Endometrial microvascular endothelial cells (primary cell): ENCODE results near the gene FAM151A. TPM values are rescaled to one million over a fixed set of nuclear protein-coding genes. Genes with fewer than 3 reads are reported as not detected.

ENCODE experiments used
- in situ Hi-C: cut with HindIII; loops from 2 replicates; pipeline ENCODE4 v1.10.0; 2017; ENCODE audit warnings: low sequenced_read_pairs, low pct_unique_long_range_greater_than_20kb; ENCODE audit errors: inconsistent ontology term
- total RNA-seq: library from RNA; depleted of rRNA; stranded (reverse); fragments of >200 nt; gene quantifications from one replicate; pipeline ENCODE4 v1.2.3, GENCODE V29; 2015; ENCODE audit errors: inconsistent ontology term

Gene FAM151A
- total RNA-seq, 1 donor from 2014 or later = not detected

DNA sequence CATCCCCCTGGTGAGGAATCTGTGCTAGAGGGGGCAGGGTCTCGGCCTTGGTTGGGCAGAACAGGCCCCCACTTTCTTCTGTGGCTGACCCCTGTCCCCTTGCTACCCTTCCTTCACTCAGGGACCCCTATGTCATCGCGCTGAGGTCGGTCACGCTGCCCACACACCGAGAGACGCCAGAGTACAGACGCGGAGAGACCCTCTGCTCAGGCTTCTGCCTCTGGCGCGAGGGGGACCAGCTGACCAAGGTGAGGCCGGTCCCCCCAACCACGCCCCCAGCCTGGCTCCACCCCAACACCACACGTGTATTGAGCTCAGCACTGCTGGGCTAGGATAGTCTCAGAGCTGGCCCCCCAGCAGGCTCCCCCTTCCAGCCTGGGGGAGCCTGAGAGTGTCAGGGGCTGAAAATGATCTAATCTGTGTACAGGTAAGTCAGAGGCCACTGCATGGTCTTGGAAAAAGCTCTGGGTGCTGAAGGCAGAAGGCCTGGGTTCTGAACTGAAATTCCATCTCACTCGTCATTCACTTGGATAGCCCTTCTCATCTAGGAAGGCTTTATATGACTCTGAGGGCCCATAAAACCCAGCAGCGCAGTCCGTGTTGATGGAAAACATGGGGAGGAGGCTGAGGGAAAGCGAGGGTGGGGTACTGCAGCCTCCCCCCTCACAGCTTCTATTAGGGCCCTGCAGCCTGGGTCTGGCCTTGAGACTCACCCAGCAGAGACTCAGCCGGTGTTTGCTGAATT, 15.3 kb downstream of the FAM151A start:
- in situ Hi-C loops = no loop called here

DNA sequence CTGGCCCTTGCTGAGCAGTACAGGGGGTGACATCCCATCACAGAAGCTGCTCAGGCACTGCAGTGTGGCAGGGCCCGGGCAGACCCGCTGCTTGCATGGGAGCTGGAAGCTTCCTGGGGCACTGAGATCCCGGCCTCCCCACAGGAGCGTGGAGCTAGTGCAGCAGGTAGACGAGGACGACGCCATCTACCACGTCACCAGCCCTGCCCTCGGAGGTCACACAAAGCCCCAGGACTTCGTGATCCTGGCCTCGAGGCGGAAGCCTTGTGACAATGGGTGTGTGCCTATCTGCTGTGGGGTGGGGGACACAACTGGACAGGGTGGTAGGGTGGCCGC, 16.4 kb downstream of the FAM151A start:
- in situ Hi-C loops = no loop called here

DNA sequence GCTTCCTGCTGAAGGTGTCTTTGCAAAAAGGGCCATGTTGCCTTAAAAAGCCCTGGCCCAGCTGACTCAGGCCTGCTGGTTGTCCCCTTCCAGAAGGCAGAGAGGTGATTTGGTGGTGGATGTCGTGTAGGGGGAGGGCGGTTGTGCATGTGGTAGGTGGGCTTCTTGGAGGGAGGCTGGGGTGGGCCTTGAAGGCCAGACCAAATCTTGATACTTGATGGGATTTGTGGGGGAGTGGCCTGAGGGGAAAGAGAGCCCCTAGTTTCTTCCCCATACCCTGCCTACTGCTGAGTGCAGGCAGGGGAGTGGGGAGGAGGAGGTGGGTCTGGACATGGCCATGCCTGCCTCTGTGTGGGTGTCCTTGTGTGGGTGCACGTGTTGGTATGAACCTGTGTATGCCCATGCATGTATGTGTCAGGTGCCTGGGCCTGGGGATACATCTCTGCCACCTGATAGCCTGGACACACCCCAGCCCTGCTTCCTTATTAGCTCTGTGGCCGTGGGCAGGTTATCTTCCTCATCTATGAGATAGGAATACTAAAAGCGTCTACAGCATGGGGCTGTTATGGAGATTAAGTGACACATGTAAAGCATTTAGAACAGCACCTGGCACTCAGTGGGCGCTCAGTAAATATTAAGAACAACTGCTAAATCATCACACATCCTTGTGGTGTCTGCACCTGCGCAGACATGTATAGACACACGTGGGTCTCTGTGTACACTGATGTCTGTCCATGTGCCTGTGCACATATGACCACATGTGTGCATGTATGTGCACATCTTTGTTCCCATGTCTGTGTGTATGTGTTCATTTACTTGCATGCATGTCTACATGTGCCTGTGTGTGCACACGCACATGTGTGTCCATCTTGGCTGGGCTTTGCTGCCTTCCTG, 17.0 kb downstream of the FAM151A start:
- in situ Hi-C loops = no loop called here

DNA sequence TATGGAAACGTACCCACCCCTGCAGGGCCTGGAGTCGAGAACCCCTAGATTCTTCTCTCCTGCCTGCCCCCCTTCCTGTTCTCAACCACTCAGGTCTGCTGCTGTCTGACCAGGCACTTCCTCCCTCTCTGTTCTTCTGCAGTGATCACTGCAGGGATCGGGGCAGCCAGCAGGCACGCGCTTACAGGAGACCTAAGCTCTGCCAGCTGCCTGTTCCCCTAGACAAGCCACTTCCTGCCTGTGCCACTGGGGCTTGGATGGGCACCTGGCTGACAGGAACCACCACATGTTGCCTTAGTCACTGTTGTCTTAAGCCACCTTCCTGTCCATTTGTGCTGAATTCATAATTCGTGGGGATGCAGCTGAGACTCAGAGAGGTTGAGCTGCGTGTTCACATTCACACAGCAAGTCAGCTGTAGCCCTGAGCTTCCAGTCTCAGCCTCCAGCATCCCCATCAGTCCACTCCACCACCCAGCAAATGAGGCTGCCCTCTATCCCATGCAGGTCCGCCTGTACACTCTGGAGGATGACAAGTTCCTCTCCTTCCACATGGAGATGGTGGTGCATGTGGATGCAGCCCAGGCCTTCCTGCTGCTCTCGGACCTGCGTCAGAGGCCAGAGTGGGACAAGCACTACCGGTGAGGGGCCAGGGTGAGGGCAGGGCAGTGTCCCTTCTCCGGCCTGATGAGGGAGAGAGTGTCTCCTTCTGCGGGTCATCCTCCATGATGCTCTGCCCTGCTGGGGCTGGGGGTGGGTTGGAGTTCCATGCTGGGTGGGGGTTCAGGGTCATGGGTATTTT, 18.6 kb downstream of the FAM151A start:
- in situ Hi-C loops = no loop called here

DNA sequence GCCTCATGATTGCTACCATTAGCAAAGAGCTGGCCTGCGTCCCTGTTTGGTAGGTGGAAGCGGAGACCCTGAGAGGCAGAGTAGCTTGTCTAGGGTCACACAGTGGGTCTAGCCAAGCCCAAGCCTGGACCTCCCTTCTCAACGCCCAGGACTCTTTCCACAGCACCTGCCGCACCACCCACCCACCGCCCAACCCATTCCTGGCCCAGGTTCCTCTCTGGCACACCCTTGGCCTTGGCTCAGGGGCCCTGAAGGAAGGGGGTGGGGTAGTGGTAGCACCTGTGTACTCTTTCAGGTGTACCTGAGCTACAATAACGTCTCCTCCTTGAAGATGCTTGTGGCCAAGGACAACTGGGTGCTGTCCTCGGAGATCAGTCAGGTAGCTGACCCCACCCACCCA, 19.3 kb downstream of the FAM151A start:
- in situ Hi-C loops = no loop called here

DNA sequence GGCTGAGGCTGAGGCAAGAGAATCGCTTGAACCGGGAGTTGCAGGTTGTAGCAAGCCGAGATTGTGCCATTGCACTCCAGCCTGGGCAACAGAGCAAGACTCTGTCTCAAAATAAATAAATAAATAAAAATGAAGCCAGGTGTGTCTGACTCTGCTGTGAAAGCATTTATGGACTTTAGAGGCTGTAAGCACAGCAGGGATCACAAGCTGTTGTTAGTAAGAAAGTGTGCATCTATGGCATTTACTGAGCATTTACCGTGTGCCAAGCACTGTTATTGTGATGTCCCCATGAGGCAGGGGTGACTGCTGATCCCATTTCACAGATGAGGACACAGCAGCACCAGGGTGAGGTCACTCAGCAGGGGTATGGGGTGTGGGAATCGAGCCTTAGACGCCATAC, 20.1 kb downstream of the FAM151A start:
- in situ Hi-C loops = no loop called here

DNA sequence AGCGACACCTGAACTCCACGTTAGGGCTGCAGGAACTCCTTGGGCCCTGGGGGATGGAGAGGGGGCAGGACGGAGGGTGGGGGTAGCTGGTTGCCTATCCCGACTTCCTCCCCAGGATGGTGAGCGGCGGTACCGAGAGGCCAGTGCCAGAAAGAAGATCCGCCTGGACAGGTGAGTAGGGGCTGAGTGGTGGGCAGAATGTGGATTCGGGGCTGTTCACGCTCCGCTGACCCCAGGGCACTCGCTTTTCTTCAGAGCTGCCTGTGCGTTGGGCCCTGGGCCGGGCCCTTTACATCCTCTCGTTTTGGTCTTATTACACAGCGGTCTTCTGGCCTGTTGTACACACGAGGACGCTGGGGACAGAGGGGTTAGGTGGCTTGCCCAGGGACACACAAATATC, 20.8 kb downstream of the FAM151A start:
- in situ Hi-C loops = no loop called here

DNA sequence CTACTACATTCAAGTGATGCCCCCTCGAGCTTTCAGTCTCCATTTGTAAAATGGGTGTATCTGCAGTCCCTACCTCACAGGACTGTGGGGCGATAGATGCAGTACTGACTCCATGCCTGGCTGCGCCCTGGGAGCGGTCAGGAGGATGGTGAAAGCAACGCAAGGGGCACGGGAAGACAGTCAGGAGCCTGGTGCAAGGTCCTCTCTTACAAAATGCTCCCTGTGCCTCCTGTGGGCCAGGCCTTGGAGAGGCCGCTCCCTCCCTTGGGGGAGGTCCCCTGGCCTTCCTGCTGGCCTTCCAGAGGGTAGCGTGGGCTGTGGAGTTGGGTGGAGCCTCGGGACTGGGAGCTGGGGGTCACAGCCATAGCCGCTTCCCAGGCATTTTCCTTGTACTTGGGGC, 21.6 kb downstream of the FAM151A start:
- in situ Hi-C loops = no loop called here

DNA sequence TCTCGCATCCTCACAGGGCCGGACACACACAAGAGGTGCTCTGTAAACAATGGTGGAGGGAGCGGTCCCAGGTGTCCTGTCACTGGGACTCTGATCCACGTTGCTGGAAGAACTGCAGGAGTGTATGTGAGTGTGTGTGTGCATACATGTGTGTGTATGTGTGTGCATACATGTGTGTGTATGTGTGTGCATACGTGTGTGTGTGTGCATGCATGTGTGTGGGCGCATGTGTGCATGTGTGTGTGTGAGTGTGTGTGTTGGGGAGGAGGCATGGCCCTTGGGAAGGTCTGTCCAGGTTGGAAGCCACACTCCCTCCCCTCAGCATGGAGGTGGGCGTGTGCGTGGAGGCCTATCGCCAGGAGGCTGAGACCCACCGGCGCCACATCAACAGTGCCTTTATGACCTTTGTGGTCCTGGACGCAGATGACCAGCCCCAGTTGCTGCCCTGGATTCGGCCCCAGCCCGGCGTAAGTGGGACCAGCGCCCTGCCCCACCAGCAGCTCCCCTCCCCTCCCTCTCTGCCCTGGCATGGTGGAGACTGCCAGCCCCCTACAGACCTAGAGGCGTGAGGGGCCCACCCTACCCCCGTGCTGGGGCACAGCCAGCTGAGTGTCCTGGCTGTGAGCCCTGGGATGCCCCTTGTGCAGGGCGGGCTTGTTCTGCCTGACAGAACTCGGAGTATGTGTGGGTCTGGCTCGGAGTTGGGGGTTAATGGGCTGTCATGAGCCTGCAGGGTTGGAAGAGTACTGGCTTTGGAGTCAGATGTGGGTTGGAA, 22.2 kb downstream of the FAM151A start:
- in situ Hi-C loops = no loop called here

DNA sequence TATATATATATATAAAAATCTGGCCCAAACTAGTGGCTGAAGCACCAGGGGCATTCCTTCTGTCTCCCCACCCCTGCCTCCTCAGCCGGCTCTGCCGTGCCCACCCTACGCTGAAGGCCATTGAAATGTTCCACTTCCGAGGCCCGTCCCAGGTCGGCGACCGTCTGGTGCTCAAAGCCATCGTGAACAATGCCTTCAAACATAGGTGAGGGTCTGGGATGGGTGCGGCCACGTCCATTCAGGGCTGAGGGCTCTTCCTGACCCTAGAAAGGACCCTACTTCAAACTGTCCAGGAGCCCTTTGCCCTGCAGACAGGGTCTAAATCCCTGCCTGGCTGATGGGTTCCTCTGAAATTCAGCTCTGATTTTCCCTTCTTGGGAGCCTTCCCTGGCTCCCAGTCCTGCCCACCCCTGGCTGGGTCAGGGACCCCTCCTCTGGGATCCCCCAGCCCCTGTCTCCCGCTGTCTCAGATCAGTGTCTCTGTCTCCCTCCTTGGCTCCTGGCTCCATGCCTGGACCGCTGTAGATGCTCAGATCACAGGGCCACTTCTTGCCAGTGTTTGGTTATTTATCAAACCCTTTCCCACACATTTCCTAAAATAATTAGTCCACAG, 24.0 kb downstream of the FAM151A start:
- in situ Hi-C loops = no loop called here

DNA sequence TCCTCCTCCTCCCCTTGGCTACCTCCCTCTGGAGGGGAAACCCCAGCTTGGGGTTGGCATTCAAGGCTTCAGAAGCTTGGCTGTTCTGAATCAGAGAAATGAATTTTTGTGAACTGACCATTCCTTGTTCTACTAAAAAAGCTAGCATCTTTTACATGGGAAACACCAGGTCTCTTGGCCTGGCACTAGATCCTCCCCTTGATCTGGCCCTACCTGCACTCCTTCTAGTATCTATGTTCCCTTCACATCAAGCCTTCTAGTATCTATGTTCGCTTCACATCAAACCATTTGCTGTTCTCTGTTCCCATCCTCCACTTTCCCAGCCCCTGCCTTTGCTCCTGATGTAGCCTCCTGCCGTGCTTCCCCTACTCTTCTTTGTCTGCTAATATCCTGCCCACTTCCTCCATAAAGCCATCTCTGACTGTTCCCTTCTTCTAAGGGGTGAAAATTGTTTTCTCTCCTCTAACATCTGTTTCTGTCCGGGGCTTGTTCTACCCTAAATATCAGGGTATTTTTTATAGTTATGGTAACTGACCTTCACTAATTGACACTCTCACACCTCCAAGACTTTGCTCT, 25.8 kb downstream of the FAM151A start:
- in situ Hi-C loops = no loop called here

DNA sequence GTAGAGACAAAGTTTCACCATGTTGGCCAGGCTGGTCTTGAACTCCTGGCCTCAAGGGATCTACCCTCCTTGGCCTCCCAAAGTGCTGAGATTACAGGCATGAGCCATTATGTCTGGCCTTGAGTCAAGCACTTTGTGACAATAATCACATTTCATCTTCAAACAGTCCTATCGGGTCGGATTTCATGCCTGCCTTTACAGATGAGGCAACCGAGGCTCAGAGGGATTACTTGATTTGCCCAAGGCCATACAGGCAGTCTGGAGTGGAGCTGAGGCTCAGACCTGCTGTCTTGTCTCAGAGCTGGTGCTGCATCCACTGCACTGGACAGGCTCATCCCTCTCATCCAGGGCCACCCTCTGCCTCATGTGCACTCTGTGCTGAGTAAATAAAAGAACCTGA, 26.6 kb downstream of the FAM151A start:
- in situ Hi-C loops = no loop called here

DNA sequence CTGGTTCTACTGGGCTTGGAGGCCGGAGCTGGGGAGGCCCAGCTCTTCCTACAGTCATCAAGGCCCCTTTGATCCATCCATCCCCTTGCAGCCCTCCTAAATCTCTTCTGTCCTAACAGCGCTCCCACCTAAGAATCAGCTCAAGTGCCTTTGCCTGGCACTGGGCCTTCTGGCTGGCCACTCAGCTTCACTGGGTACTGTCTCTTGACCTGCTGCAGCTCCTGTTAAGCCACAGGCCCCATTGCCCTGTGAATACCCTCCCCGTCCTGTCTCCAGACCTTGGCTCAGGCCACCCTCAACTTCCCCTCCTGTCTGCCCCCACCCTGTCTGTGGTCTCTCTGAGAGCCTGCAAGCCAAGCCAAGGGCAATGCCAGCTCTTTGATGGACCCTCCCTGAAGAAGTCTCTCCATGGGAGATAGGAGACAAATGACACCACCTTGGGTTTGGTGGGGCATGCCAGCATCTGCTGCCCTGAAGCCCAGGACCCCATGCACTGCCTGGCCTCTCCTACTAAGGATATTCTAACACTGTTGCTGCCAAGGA, 27.3 kb downstream of the FAM151A start:
- in situ Hi-C loops = no loop called here

DNA sequence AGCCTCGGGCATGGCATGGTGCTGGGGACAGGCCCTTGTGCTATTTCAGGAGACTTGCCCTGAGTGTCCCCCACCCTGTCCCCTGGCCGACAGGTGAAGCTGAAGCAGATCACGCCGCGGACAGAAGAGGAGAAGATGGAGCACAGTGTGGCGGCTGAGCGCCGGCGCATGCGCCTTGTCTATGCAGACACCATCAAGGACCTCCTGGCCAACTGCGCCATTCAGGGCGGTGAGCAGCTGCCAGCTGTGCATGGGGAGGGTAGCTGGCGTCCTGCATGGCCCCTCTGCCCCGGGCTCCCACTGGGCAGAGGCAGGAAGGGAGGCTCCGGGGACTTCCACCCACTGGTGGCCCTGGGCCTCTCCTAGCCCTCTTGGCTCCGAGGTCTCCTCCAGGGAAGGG, 28.9 kb downstream of the FAM151A start:
- in situ Hi-C loops = no loop called here

DNA sequence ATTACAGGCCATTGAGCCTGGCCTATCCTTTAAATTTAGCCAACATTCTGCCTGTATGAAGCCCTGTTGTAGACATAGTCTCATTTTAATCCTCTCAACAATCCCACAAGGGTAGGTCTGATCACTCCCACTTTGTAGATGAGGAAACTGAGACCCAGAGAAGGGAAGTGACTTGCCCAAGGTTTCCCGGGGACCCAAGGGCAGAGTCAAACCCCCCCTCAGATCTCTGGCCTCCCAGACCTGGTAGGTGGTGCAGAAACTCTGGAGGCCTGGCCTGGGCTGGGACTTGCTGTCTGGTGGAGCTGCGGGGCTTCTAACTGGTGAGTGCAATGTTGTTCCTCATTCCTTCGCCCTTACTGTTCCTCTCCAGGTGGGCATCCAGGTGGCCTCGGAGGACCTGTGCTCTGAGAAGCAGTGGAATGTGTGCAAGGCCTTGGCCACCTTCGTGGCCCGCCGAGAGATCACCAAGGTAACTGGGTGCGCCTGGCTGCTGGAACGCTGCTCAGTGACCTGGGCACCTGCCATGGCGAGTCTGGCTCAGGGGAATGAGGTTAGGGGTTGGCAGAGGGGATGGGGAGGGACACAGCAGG, 29.7 kb downstream of the FAM151A start:
- in situ Hi-C loops = no loop called here

DNA sequence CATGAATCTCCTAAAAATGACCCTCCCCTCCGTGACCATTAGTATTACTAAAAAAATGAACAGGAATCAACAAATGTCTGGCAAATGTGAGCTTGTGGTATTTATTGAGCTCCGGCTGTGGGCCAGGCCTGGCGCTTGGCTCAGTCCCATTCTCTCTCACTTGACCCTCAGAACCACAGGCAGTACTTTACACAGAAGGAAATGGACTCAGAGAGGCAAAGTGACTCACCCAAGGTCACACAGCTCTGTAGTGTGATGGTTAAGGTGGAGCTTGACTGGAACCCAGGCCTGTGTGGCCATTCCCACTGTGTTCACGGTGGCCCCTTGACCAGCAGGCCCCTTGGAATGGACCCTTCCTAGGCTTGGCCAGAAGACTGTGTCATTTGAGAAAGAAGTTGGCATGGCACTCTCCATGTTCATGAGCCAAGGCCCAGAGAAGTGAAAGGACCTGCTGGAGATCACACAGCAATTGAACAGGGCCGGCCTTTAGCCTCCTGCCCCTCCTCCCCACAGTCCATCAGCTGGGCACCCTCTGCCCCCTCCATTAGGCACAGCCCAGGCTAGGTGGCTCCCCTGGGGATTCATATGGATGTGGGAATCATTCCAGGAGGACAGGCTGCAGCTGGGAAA, 32.1 kb downstream of the FAM151A start:
- in situ Hi-C loops = no loop called here

DNA sequence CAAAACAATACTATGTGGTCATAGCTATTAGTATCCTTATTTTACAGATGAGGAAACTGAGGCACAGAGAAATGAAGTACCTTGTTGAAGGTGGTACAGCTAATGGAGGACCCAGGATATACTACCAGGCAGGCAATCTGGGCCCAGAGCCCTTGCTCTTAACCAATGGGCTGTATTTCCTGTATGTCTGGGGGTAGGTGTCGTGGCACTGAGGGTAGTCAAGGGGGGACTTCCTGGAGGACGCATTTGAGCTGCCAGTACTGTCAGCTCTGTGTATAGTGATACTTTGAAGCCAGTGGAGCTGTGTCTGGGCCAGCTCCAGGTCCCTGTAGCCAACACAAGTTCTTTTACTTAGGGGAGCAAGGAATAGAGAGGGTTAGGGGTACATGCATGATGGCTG, 34.9 kb downstream of the FAM151A start:
- in situ Hi-C loops = no loop called here
